KBM-7 (cell line): ENCODE data around the gene MALSU1.
"Not testable (repeated sequence)": the region's sequence is repeated elsewhere in the genome, so short reads cannot be mapped to it uniquely, and the experiment has no call there.

ENCODE experiments used
- DNase-seq: peaks from one replicate; pipeline ENCODE4 v3.0.0-alpha.2; 2015
- in situ Hi-C: fragments of 300-500 bp; cut with MboI; formaldehyde crosslinking; loops from 2 replicates; pipeline ENCODE4 v1.14.3; 2020; ENCODE audit warnings: low sequenced_read_pairs, low pct_unique_long_range_greater_than_20kb, mixed read lengths

Gene MALSU1

GRCh38 chr7:23284871-23285270 is 14.3 kb upstream of the MALSU1 start:
- in situ Hi-C loops = no loop called here
- no peak for DNase-seq

DNA sequence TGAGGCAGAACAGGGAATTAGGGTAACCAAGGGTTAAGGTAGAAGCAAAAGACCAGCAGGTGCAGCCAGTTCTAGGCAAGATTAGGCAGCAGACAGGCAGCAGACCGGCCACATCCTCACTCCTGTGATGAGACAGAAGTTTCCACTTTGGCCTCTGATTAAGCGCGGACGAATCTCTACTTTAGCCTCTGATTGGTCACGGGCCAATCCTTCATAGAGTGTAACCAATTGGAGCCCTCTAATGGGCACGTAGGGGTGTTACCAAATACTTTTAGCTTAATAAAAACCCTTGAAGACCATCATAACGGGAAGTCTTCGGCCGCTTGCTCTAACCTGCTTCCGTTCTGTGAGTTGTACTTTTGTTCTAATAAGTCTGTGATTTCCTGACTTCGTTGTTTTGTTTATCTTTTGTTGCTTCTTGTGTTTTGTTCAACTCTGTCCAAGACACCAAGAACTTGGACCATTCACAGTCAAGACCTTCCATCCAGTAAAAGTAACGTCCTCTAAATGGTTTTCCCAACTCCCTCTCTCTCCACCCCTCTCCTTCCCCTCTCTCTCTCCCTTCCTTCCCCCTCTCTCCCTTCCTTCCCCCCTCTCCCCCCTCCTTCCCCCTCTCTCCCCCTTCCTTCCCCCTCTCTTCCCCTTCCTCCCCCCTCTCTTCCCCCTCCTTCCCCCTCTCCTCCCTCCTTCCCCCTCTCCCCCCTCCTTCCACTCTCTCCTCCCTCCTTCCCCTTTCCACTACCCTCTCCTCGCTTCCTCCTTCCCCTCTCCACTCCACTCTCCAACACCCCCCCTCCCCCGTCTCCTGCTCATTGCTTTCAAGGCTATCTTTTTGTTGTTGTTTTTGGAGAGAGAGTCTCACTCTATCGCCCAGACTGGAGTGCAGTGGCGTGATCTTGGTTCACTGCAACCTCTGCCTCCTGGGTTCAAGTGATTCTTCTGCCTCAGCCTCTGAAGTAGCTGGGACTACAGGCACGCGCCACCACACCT is 13.2 kb upstream of the MALSU1 start:
- no peak for DNase-seq
- in situ Hi-C loops = no loop called here

DNA sequence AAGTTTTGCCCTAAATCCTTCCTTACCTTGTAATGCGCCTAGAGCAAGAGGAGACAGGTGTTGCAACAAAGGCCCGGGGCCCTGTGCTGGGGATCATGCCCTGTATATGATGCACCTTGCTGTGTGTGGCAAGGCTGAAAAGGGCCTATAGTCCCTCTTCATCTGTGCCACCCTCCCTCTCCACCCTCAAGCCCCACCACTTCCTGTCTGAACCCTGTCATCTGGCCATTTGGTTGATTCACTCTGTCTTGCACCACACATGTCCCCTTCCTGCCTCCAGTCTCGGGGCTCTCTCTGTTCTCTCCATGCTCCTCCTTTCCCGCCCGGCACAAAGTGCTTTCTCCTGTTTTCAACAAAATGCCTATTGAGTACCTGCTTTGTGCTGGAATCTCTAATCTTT is 11.5 kb upstream of the MALSU1 start:
- in situ Hi-C loops = no loop called here
- no peak for DNase-seq

- in situ Hi-C loops = no loop called here
- DNase-seq = no peak
Measured at GRCh38 chr7:23290993-23291392, 8.1 kb upstream of the MALSU1 start.

DNA sequence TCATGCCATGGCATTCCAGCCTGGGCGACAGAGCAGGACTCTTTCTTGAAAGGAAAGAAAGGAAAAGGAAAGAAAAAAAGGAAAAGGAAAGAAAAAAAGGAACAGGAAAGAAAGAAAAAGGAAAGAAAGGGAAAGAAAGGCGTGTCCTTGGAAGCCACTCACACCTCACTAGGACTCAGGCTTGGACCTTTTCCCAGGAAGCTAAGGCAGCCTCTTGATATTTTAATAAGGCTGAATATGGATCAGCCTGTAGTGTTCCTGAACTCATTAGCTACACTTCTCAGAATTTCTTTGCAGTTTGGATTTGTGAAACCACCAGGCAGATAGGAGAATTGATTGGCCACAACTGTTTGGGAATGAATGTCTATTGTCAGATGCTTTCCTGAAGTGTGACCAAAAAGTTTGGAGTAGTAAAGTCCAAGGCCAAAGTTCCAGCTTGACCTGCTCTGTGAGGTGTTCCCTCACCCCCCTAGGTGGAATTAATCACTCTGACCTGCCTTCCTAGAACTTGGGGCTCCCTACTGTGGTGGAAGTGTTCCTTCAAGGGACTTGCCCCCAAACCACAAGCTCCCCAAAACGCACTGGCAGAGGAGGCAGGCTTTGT is 7.1 kb upstream of the MALSU1 start:
- in situ Hi-C loops = no loop called here
- DNase-seq = no peak

GRCh38 chr7:23292623-23293022 is 6.5 kb upstream of the MALSU1 start:
- in situ Hi-C loops = no loop called here
- no peak for DNase-seq

DNA sequence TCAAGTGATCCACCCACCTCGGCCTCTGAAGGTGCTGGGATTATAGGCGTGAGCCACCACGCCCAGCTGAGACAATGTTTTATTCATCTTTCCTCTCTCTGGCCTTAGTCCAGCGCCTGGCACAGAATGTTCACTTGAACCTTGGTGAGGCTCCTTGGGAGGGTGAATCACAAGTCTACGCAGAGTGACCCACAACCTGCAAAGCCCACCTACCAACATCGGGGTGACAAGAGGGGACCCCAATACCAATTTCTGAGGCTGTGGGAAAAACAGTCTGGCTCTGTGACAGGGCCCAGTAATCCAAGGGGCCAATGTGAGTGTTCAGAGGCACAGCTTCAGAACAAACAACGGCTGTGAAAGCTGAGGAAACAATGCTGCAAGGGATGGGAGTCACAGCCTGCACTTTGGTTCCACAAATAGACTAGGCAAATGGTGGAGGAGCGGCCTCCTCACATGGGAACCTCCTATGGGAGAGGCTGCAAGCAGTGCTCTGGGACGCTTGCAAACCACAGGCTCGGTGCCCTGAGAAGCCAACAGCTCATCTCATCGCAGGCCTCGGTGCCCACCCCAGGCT is 5.6 kb upstream of the MALSU1 start:
- in situ Hi-C loops = no loop called here
- DNase-seq = no peak

DNA sequence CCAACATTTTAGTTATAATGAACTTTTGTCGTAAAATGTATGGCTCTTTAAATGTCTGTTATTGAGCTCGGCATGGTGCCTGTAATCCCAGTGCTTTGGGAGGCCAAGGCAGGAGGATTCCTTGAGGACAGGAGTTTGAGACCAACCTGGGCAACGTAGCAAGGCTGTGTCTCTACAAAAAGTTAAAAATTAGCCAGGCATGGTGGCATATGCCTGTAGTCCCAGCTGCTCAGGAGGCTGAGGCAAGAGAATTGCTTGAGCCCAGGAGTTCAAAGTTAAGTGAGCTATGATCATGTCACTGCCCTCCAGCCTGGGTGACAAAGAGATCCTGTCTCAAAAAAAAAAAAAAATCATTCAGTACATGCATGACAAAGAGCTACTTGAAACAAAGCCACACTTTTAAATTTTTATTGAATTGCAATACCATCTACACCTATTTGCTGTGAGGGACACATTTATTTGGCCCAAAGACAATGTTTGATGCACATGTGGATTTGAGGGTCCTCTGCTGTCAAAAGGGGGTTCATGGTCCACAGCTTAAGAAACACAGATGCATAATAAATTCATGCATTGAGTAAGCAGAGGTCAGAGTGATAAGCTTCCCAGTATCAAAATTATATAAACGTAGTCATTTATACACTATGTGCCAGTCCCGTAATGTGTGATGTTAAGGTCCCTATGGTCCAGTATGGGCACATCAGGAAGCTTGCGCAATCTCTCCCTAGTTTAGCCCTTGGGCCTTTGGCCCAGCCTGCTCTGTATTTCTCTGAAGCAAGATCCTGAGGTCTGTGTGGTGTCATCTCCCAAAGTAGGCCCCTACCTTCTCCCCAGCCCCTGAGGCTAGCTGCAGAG is 4.4 kb upstream of the MALSU1 start:
- in situ Hi-C loops = no loop called here
- no peak for DNase-seq

DNA sequence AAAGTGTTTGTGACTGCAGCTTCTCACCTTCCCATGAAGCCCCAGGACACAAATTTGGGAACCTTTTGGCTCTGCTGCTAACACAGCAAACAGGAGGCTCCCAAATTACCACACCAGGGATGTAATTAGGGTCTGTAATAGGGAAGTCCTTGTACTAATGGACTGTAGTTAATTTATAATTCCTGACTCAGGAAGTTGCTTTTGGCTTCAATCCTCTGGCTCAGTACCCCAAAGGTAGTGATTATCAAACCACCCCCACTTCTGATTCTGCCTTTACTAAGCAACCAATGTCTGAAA is 3.8 kb upstream of the MALSU1 start:
- in situ Hi-C loops = no loop called here
- no peak for DNase-seq

DNA sequence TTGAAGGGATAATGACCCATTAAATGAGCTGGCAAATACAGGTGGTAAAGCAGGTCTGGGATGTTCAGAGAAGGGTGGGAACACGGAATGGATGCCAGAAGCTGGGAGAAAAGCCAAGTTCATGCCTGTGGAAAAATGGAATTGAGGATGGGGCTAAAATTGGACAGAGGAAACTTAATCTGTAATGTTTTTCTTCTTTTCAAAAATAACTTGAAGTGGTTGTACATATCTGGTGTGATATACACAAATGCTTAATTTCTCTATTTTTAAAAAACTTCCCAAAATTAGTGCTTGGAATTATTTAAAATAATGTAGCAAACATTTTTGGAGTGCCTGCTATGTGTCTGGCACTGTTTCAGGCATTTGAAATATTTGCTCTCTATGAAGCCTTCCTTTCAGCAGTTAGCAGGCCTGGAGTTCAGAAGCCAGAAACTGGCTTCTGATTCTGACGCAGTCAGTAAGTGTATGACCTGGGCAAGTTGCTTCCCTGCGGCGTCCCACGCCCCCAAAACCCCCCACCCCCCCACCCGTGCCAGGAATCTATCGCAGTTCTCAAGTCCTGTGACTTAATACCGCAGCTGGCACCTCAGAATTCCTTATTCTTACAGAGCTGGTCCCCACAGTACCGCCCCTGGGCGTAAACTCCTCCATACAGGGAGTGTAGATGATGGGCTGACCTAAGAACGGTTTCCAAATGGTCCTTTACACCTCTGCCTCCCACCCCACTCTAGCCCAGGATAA is 828 bp upstream of the MALSU1 start:
- DNase-seq = no peak
- in situ Hi-C loops = no loop called here

GRCh38 chr7:23299770-23300300 is 696 bp downstream of the MALSU1 start:
- DNase-seq = no peak
- in situ Hi-C loops = no loop called here

DNA sequence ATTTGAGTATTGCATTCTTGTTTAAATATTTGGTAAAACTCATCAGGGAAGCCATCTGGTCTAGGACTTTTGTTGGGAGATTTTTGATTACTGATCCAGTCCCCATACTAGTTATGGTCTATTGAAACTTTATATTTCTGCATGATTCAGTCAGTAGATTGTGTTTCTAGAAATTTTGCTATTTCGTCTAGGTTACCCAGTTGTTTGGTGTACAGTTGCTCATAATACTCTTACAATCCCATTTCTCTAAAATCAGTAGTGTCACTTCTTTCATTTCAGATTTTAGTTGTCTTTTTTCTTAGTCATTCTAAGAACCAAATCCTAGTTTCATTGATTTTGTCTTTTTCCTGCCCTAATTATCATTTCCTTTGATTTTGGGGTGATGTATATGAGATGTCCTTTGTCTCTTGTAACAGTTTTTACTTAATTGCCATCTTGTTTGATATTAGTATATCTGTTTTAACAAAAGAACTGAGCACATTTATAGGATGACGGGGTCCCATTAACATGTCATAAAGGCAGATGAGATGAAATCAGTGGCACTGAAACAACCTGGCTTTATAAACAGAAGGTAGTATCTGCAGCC is 7.9 kb downstream of the MALSU1 start:
- DNase-seq = no peak
- in situ Hi-C loops = no loop called here

- no peak for DNase-seq
- in situ Hi-C loops = no loop called here
Measured at GRCh38 chr7:23308754-23309153, 9.6 kb downstream of the MALSU1 start.

GRCh38 chr7:23312141-23312540 is 13.0 kb downstream of the MALSU1 start:
- in situ Hi-C loops, DNase-seq: not testable (repeated sequence)

- in situ Hi-C loops = no loop called here
- DNase-seq = no peak
Measured at GRCh38 chr7:23315366-23315765, 16.2 kb downstream of the MALSU1 start.

DNA sequence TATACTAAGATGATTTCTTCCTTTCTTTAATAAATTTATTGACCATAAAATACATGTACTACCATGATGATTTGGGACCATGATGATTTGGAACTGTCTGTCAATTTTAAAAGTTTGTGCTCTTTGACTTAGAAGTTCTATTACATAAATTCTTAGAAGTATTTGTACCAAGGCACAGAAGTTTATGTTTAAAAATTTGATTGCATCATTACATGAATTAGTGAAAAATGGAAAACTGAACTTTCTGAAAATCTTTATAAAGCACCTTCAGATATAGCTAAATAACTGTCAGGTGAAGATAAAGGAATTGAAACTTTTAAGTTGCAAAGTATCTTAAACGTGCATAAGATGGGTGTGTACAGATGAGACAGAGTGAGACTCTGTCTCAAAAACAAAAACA is 32.0 kb downstream of the MALSU1 start:
- DNase-seq = no peak
- in situ Hi-C loops = no loop called here

GRCh38 chr7:23332193-23332592 is 33.1 kb downstream of the MALSU1 start:
- no peak for DNase-seq
- in situ Hi-C loops = no loop called here

DNA sequence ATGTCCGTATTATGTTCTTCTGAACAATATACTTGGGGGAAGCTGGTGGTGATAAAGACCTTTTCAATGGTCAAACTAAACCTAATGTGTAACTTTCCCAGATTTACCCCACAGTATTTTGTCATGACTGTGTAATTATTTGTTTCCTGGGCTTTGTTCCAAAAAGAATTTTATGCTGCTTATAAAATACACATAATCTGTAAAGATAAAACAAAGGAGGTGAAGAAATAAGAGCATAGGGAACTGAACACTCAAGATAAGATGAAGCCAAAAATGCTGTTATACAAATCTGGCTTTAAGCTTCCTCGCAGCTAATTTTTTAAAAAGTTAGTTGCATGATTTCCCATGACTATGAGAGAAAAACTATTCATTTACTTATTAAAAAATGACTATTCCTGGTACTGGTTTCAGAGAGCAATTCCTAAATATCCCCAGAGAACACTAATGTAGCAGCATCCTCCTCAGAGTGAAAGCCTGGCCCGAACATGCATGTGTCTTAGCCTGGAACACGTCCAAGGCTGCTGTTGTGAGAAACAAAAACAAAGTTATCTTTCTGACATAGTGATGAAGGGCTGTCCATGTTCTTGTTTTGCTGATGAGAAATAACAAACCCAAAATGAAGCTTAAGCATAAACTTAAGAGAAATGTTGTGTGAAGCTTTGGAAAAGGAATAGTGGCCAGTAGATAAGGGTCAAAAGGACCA is 33.9 kb downstream of the MALSU1 start:
- in situ Hi-C loops = no loop called here
- DNase-seq = no peak
